PC-3 (cell line): Measurements from ENCODE around the gene PBXIP1. TPM values are rescaled to one million over a fixed set of nuclear protein-coding genes. Genes with fewer than 3 reads are reported as not detected.

Source experiments
- ATAC-seq: fragments of 200-7000 bp; cut with Tn5 transposase; 2 replicates; pipeline ENCODE4 v1.9.1; 2020; ENCODE audit warnings: mild to moderate bottlenecking, moderate library complexity
- BruUV-seq: library from RNA; stranded (reverse); fragments of 400-500 nt; replicated peaks from 2 replicates; lab custom pipeline; 2021; lab: Mats Ljungman, UMichigan
- CTCF ChIA-PET: fragments of 300-600 bp; sonication (Branson Sonifier 250); formaldehyde crosslinking; loops from one replicate; lab custom pipeline; 2022; ENCODE audit warnings: antibody characterized with exemption; lab: Charles Lee
- POLR2A ChIA-PET: fragments of 300-600 bp; sonication (Branson Sonifier 250); formaldehyde crosslinking; loops from one replicate; lab custom pipeline; 2022; ENCODE audit warnings: antibody characterized with exemption; ENCODE audit not compliant: unreplicated experiment; lab: Charles Lee
- DNase-seq: peaks from one replicate; pipeline ENCODE4 v3.0.0-alpha.2; 2015
- H2AFZ ChIP-seq: fragments of 300-600 bp; sonication (generic); 2 replicates; pipeline ENCODE4 v1.6.0; 2016; ENCODE audit warnings: antibody characterized with exemption, low read length
- H3F3A ChIP-seq: fragments of 300-600 bp; sonication (generic); one replicate; pipeline ENCODE4 v1.6.0; 2017; ENCODE audit warnings: antibody characterized with exemption, low read length, control low read depth, mild to moderate bottlenecking; ENCODE audit not compliant: unreplicated experiment
- H3K27ac ChIP-seq: fragments of 300-600 bp; sonication (generic); 2 replicates; pipeline ENCODE4 v1.5.1; 2016; ENCODE audit warnings: mild to moderate bottlenecking, low read length
- H3K27me3 ChIP-seq: fragments of 300-600 bp; sonication (generic); 2 replicates; pipeline ENCODE4 v1.6.1; 2016; ENCODE audit warnings: low read length, mixed read lengths
- H3K36me3 ChIP-seq: fragments of 300-600 bp; sonication (generic); 2 replicates; pipeline ENCODE4 v1.6.1; 2016; ENCODE audit warnings: low read depth, mixed run types, low read length, mixed read lengths
- H3K4me1 ChIP-seq: fragments of 300-600 bp; sonication (generic); 2 replicates; pipeline ENCODE4 v1.5.1; 2016; ENCODE audit warnings: low read length; ENCODE audit not compliant: insufficient read depth
- H3K4me2 ChIP-seq: fragments of 300-600 bp; sonication (generic); 2 replicates; pipeline ENCODE4 v1.6.0; 2016; ENCODE audit warnings: low read length
- H3K4me3 ChIP-seq: fragments of 300-600 bp; sonication (generic); 2 replicates; pipeline ENCODE4 v1.5.1; 2016; ENCODE audit warnings: mild to moderate bottlenecking, low read length, mixed read lengths
- H3K79me2 ChIP-seq: fragments of 300-600 bp; sonication (generic); 2 replicates; pipeline ENCODE4 v1.6.1; 2017; ENCODE audit warnings: low read length, mixed read lengths
- H3K9ac ChIP-seq: fragments of 300-600 bp; sonication (generic); 2 replicates; pipeline ENCODE4 v1.6.0; 2016; ENCODE audit warnings: mild to moderate bottlenecking, low read length
- H3K9me2 ChIP-seq: fragments of 300-600 bp; sonication (generic); replicated peaks from 2 replicates; pipeline ENCODE4 v1.6.1; 2016; ENCODE audit warnings: mixed run types, low read length, mixed read lengths
- H3K9me3 ChIP-seq: fragments of 300-600 bp; sonication (generic); 2 replicates; pipeline ENCODE4 v1.6.1; 2016; ENCODE audit warnings: low read length, mixed read lengths
- H4K20me1 ChIP-seq: fragments of 300-600 bp; sonication (generic); 2 replicates; pipeline ENCODE4 v1.6.1; 2016; ENCODE audit warnings: low read length, mixed read lengths
- EZH2 ChIP-seq: fragments of 300-600 bp; sonication (generic); IDR thresholded peaks from one replicate; pipeline ENCODE4 v1.6.1; 2017; ENCODE audit warnings: antibody characterized with exemption, mild to moderate bottlenecking, low read length; ENCODE audit not compliant: unreplicated experiment
- EZH2phosphoT487 ChIP-seq: fragments of 300-600 bp; sonication (generic); IDR thresholded peaks from 2 replicates; pipeline ENCODE4 v1.6.1; 2018; ENCODE audit warnings: mild to moderate bottlenecking, antibody characterized with exemption, low read length, borderline replicate concordance
- intact Hi-C: fragments of 100-400 bp; cut with micrococcal nuclease; formaldehyde crosslinking; loops from 2 replicates; pipeline ENCODE4 v1.9.0; 2023
- total RNA-seq: library from RNA; depleted of rRNA; stranded (reverse); fragments of >200 nt; gene quantifications from 2 replicates; pipeline ENCODE4 v1.2.3, GENCODE V29; 2014
- TF ChIP-seq, protein P1 (sequence below): fragments of 300-600 bp; sonication (generic); conservative IDR thresholded peaks from 2 replicates; pipeline ENCODE4 v1.5.1; 2017; ENCODE audit warnings: antibody characterized with exemption, low read depth, mild to moderate bottlenecking, low read length

Gene PBXIP1
- total RNA-seq, 1 experiment from 2014 or later, result 35.4 TPM

DNA sequence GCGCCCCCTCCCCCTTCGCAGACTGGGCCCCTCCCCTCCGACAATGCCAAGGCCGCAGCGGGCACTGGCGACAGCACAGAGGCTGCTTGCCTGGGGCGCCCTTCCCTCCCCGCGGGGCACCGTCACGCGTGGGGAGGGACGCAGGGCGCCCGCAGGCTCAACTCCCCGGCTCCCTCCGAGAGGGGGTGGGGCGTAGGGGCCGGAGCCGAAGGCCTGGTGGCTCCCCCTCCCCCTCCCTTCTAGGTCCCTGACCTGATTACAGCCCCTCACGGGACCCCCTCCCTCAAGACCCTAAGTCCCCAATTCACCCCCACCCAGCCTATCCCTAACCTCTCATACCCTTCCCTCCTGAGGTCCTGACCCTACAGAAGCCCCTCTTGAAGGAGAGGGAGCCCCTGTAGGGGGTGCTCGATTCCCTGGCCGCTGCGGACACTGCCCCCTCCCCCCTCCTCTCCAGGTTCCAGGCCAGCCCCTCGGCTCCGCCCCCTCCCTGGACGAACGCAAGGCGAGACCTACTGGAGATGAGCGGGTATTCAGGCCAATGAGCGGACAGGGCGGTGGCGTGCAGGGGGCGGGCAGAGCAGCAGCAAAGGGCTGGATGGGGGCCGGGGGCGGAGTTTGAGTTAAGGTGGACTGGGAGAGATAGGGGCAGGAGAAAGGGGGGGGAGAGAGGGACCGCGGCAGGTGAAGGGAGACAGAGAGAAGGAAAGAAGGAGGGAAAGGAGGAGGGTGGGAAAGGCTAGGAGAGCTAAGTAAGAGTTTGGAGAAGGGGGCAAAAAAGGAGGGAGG is 46.0 kb upstream of the PBXIP1 start:
- H3K9me2 ChIP-seq, result no peaks in the 10 kb centered on the region
- peaks cover 43% of the 10 kb centered on the region for H3K79me2 ChIP-seq
- DNase-seq (peak; percentile 99), ATAC-seq (peak; percentile 54)
- H4K20me1 ChIP-seq, result no peaks in the 10 kb centered on the region
- ChIA-PET POLR2A (interaction anchor here (0.6 kb wide), 1 partner anchor 18 kb away, joined by 8 read pairs; no protein-coding TSS in a partner anchor), CTCF (interaction anchor here (0.6 to 4.1 kb wide), 5 partner anchors 16 to 128 kb away, joined by 5 to 16 read pairs (median 10); partner anchors contain the start of gene PYGO2)
- H3K36me3 ChIP-seq, result peaks cover 9% of the 10 kb centered on the region; the same call in 1 of the 2 replicates
- H3F3A ChIP-seq, result peaks cover 4% of the 10 kb centered on the region
- peak overlapping the region; percentile 83 for H3K4me3 ChIP-seq
- peak overlapping the region; percentile 77 for H3K27ac ChIP-seq
- H3K9me3 ChIP-seq, result no peaks in the 10 kb centered on the region
- H2AFZ ChIP-seq, result peak overlapping the region; percentile 68
- peak overlapping the region; percentile 70 for H3K9ac ChIP-seq
- H3K4me2 ChIP-seq, result peak overlapping the region; percentile 97
- TF ChIP-seq, protein P1, sequence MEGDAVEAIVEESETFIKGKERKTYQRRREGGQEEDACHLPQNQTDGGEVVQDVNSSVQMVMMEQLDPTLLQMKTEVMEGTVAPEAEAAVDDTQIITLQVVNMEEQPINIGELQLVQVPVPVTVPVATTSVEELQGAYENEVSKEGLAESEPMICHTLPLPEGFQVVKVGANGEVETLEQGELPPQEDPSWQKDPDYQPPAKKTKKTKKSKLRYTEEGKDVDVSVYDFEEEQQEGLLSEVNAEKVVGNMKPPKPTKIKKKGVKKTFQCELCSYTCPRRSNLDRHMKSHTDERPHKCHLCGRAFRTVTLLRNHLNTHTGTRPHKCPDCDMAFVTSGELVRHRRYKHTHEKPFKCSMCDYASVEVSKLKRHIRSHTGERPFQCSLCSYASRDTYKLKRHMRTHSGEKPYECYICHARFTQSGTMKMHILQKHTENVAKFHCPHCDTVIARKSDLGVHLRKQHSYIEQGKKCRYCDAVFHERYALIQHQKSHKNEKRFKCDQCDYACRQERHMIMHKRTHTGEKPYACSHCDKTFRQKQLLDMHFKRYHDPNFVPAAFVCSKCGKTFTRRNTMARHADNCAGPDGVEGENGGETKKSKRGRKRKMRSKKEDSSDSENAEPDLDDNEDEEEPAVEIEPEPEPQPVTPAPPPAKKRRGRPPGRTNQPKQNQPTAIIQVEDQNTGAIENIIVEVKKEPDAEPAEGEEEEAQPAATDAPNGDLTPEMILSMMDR, result peak; percentile 81
- TF ChIP-seq EZH2phosphoT487, result no peak
- peaks cover 49% of the 10 kb centered on the region for H3K4me1 ChIP-seq
- BruUV-seq, result no TSS peak
- intact Hi-C loops, result loop anchor here (1.0 to 2.0 kb wide), 5 partner anchors 19 to 83 kb away; partner anchors contain the start of genes ADAM15, CKS1B, FLAD1 and PYGO2
- H3K27me3 ChIP-seq, result no peaks in the 10 kb centered on the region

DNA sequence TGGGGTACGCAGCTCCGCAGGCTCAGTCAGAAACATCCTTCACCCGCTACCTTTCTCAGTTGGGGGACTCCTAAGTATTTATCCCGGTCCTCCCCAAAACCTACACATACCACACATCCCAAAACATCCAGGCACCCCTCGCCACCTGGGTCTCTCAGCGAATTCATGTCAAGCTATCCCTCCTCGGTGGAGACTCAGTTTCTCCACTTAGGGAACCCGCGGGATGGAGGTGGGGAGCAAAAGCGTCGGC is 45.5 kb upstream of the PBXIP1 start:
- peaks cover 5% of the 10 kb centered on the region; the same call in 1 of the 2 replicates for H3K36me3 ChIP-seq
- peak overlapping the region; percentile 83 for H3K4me3 ChIP-seq
- no peaks in the 10 kb centered on the region for H4K20me1 ChIP-seq
- BruUV-seq, result no TSS peak
- H3K4me2 ChIP-seq, result peak overlapping the region; percentile 97
- ChIA-PET POLR2A (no interaction called here), CTCF (interaction anchor here (4.1 kb wide), 1 partner anchor 16 kb away, joined by 16 read pairs; no protein-coding TSS in a partner anchor)
- no peaks in the 10 kb centered on the region for H3K9me3 ChIP-seq
- TF ChIP-seq EZH2 (no peak), EZH2phosphoT487 (no peak)
- TF ChIP-seq, protein P1, result no peak
- peak overlapping the region; percentile 68 for H2AFZ ChIP-seq
- no peaks in the 10 kb centered on the region for H3K9me2 ChIP-seq
- DNase-seq, result no peak
- H3K27me3 ChIP-seq, result no peaks in the 10 kb centered on the region
- intact Hi-C loops, result loop anchor here (1.0 to 2.0 kb wide), 3 partner anchors 18 to 41 kb away; partner anchors contain the start of genes CKS1B, FLAD1 and PYGO2
- H3K9ac ChIP-seq, result peak overlapping the region; percentile 70
- H3F3A ChIP-seq, result peaks cover 4% of the 10 kb centered on the region
- H3K27ac ChIP-seq, result peak overlapping the region; percentile 77
- H3K4me1 ChIP-seq, result peaks cover 44% of the 10 kb centered on the region
- no peak for ATAC-seq
- peaks cover 38% of the 10 kb centered on the region for H3K79me2 ChIP-seq
